ENCODE measurements around the gene BRCC3. TPM values are rescaled to one million over a fixed set of nuclear protein-coding genes. Genes with fewer than 3 reads are reported as not detected.

BRCC3 gene
- total and polyA plus RNA-seq, 2 of the 13 experiments (the other 11 are each of a cell fraction or from before 2014, with no cell fraction given) = 19.8 to 24.3 TPM

GRCh38 chrX:155143959-155144548 lies 72.7 kb downstream of the BRCC3 start:
- ChIA-PET CTCF (ENCODE audit: low intra/inter-chr PET ratio, low total read pairs) (no interaction called here), POLR2A (no interaction called here)
- no peak for TF ChIP-seq SKIL (CRISPR knock-in tag; IDR thresholded peaks at IDR 0.05; ENCODE audit: borderline replicate concordance)
- TF ChIP-seq PLSCR1 (CRISPR knock-in tag; IDR thresholded peaks at IDR 0.05; ENCODE audit: borderline replicate concordance) = no peak
- no peak for TF ChIP-seq KLF12 (CRISPR knock-in tag; IDR thresholded peaks at IDR 0.05; ENCODE audit: borderline replicate concordance)
- no peak for TF ChIP-seq ZNF550 (CRISPR knock-in tag; IDR thresholded peaks at IDR 0.05; ENCODE audit: borderline replicate concordance)
- TF ChIP-seq ELF3 (CRISPR knock-in tag; IDR thresholded peaks at IDR 0.05) = no peak
- no TSS peak for BruUV-seq (replicated peaks)
- H3K36me3 ChIP-seq (replicated peaks in 1 of 2; ENCODE audit: control insufficient read depth in 1 of 2, insufficient read depth in 2 of 2, low read length in 2 of 2) = no peaks in the 10 kb centered on the region
- DNase-seq (ENCODE audit: low spot score) (no peak), FAIRE-seq (no peak), ATAC-seq (no peak)
- peaks cover 7% of the 10 kb centered on the region; the same call in 1 of the 2 replicates for H3K4me1 ChIP-seq (ENCODE audit: insufficient read depth, low read length)
- H3K9ac ChIP-seq (ENCODE audit: insufficient read depth, low read depth, low read length) = no peak overlapping the region
- no peaks in the 10 kb centered on the region for H4K20me1 ChIP-seq (ENCODE audit: insufficient read depth, low read length)
- no peak overlapping the region for H3K27ac ChIP-seq (ENCODE audit: extremely low read length, insufficient read depth, low read length)
- H3K27me3 ChIP-seq (ENCODE audit: control insufficient read depth in 1 of 2, insufficient read depth in 2 of 2, low read length in 2 of 2) = no peaks in the 10 kb centered on the region
- no peak overlapping the region for H3K4me3 ChIP-seq (replicated peaks in 1 of 3; ENCODE audit: insufficient read depth in 1 of 3, low read depth in 2 of 3, low read length in 3 of 3)
- 60% methylated on average over 6 of the region's 6 CpGs for WGBS (ENCODE audit: low lambda C conversion rate)
- H2AFZ ChIP-seq (ENCODE audit: low read length) = no peak overlapping the region
- H3K4me2 ChIP-seq (ENCODE audit: low read depth, low read length) = no peak overlapping the region
- no peaks in the 10 kb centered on the region for H3K79me2 ChIP-seq (ENCODE audit: insufficient read depth, low read length)
- intact Hi-C loops (cut with micrococcal nuclease; ENCODE audit: unreplicated experiment) (no loop called here), in situ Hi-C loops (cut with HindIII; ENCODE audit: extremely low pct_ligation_motif_present, low pct_unique_long_range_greater_than_20kb) (no loop called here)
- H3K9me3 ChIP-seq (ENCODE audit: low read length) = no peaks in the 10 kb centered on the region

All from HepG2 (cell line).